Hematopoietic multipotent progenitor cell treated with erythropoietin and hydrocortisone succinate and interleukin-3 and kit ligand, for 4 days (in vitro differentiated cells): ENCODE data around the gene ELOVL2.
"Not testable (repeated sequence)": the region's sequence is repeated elsewhere in the genome, so short reads cannot be mapped to it uniquely, and the experiment has no call there.

ENCODE experiments used
- DNase-seq: peaks from one replicate; pipeline ENCODE4 v3.0.0-alpha.2; 2015

The ELOVL2 gene

GRCh38 chr6:11043961-11044711 is at the start of gene ELOVL2:
ELOVL2 (minus strand) TSS chr6:11044305; CDS start chr6:11044230, 75 bp downstream.
- peak; percentile 68 for DNase-seq

- DNase-seq = no peak
These were observed 49.2 kb upstream of the ELOVL2 start for GRCh38 chr6:11093376-11093625.

- DNase-seq = peak; percentile 70
These were observed 48.7 kb upstream of the ELOVL2 start for GRCh38 chr6:11092668-11093375.

- not testable (repeated sequence) for DNase-seq
These were observed 47.0 kb upstream of the ELOVL2 start for GRCh38 chr6:11091141-11091540.

GRCh38 chr6:11089695-11090094 is 45.6 kb upstream of the ELOVL2 start:
- DNase-seq = no peak

GRCh38 chr6:11087141-11087812 is 43.2 kb upstream of the ELOVL2 start:
- DNase-seq = not testable (repeated sequence)

GRCh38 chr6:11085758-11086435 is 41.8 kb upstream of the ELOVL2 start:
- DNase-seq = no peak

GRCh38 chr6:11083956-11084355 is 39.9 kb upstream of the ELOVL2 start:
- no peak for DNase-seq

GRCh38 chr6:11083491-11083890 is 39.4 kb upstream of the ELOVL2 start:
- DNase-seq = no peak

GRCh38 chr6:11080296-11080695 is 36.2 kb upstream of the ELOVL2 start:
- DNase-seq = no peak

GRCh38 chr6:11078266-11078665 is 34.2 kb upstream of the ELOVL2 start:
- peak; percentile 41 for DNase-seq

GRCh38 chr6:11076540-11076939 is 32.4 kb upstream of the ELOVL2 start:
- DNase-seq = no peak

- no peak for DNase-seq
These were observed 28.0 kb upstream of the ELOVL2 start for GRCh38 chr6:11072101-11072500.

- DNase-seq = peak; percentile 20
These were observed 25.7 kb upstream of the ELOVL2 start for GRCh38 chr6:11069760-11070159.

GRCh38 chr6:11067348-11067747 is 23.2 kb upstream of the ELOVL2 start:
- DNase-seq = no peak

GRCh38 chr6:11066505-11067347 is 22.6 kb upstream of the ELOVL2 start:
- DNase-seq = no peak

GRCh38 chr6:11065436-11066202 is 21.5 kb upstream of the ELOVL2 start:
- no peak for DNase-seq

- no peak for DNase-seq
These were observed 20.7 kb upstream of the ELOVL2 start for GRCh38 chr6:11064836-11065235.

GRCh38 chr6:11062715-11063114 is 18.6 kb upstream of the ELOVL2 start:
- DNase-seq = no peak

GRCh38 chr6:11062083-11062482 is 18.0 kb upstream of the ELOVL2 start:
- DNase-seq = no peak

- no peak for DNase-seq
These were observed 14.3 kb upstream of the ELOVL2 start for GRCh38 chr6:11058406-11058805.

- DNase-seq = no peak
These were observed 12.8 kb upstream of the ELOVL2 start for GRCh38 chr6:11056871-11057270.
